HG03039 (cell line): ENCODE data around the gene CEP131.

Experiments used
- ATAC-seq: cut with Tn5 transposase; IDR thresholded peaks from one replicate; pipeline ENCODE4 v1.9.1; 2021; ENCODE audit warnings: mild to moderate bottlenecking, moderate library complexity; ENCODE audit not compliant: unreplicated experiment

Gene CEP131

DNA sequence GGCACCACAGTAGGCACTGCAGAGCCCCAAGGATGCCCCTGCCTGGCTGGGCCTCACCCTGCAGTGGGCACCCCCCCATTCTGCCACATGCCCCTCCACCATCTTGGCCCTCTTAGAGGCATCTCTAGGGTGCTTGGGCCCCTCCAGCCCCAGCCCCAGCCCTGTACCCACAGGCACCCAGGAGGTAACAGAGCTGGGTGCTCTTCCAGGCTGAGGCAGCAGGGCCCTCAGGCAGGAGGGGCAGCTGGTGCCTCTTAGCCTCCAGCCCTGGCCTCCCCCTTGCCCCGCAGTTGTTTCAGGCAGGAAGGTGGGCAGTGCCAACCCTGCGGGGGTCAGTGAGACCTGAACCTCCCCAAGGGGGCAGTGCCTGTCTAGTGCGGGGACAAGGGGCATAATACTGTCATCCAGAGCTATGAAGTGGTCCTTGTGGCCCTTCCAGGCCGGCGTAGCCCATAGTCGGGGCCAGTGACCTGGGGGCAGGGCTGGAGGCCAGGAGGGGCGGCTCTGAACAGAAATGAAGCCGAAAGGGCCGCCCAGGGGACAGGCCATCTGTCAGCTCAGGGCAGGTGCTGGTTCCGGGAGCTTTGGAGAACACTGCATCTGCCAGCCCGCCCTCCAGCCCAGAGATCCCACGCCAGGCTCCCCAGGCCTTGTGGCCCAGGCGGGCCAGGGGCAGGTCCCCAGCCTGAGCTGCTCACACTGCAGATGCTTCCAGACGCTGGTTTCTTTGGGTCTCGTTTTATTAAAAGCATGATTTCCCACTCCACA is 51.9 kb downstream of the CEP131 start:
- ATAC-seq = no peak

DNA sequence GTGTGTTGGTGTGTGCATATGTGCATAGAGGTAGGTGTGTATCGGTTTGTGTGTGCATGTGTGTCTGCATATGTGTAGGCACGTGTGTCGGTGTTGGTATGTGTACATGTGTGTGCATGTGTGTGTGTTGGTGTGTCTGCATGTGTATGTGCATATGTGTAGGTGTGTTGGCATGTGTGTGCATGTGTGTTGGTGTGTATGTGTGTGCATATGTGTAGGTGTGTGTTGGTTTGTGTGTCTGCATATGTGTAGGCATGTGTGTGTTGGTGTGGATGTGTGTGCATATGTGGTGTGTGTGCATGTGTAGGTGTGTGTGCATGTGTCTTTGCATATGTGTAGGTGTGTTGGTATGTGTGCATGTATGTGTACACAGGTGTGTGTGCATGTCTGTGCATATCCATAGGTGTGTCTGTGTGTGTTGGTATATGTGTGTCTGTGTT is 52.9 kb downstream of the CEP131 start:
- ATAC-seq = no peak

DNA sequence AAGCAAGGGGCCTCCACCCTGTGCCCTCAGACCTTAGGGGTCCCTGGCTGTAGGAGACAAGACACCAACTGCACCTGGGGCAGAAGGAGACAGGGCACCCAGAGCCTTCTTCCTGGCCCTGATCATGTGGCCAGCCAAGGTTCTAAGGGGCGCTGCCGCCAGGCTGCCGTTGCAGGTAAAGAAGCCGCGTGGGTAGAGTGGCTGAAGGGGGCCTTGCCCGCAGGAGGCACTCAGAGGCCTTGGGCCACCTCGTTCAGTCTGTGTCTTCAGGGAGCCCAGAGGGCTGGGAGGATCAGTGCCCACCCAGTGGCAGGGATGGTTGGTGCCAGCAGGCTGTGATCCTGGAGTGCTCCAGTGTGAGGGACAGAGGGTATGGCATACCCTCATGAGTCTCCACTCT is 55.1 kb downstream of the CEP131 start:
- ATAC-seq = no peak

DNA sequence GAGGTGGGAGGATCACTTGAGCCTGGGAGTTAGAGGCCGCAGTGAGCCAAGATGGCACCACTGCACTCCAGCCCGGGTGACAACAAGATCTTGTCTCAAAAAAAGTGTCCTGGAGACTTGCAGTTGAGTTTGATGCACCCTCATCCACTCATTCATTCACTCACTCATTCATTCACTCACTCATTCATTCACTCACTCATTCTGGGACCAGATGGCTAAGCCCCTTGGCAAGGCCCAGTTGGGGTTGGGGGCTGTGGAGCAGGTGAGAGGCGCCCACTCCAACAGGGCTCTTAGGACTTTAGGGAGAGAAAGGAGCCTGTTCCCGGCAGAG is 55.6 kb downstream of the CEP131 start:
- ATAC-seq = no peak

DNA sequence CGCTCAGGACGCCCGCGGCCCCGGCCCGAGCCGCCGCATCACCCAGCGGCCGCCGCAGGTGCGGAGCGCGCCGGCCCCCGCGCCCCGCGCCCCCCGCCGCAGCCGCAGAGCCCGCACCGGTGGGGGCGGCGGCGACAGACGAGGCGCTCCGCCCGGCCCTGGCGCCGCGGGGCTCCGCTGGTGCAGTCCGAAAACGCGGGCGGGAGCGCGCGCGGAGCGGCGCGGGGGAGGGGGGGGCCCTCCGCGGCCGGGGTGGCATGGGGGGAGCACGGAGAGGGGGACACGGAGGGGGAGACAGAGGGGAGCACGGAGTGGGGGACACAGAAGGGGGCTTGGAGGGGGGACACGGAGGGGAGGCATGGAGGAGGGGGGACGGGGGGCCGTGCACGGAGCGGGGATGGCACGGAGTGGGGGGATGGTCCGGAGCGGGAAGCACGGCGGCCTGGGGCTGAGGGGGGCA is 56.7 kb downstream of the CEP131 start, which contains the start of gene AATK:
Gene AATK (minus strand): TSS at position 189 of the 460 bp plus-strand sequence. CDS start 229 bp downstream, outside the sequence.
- ATAC-seq = no peak

DNA sequence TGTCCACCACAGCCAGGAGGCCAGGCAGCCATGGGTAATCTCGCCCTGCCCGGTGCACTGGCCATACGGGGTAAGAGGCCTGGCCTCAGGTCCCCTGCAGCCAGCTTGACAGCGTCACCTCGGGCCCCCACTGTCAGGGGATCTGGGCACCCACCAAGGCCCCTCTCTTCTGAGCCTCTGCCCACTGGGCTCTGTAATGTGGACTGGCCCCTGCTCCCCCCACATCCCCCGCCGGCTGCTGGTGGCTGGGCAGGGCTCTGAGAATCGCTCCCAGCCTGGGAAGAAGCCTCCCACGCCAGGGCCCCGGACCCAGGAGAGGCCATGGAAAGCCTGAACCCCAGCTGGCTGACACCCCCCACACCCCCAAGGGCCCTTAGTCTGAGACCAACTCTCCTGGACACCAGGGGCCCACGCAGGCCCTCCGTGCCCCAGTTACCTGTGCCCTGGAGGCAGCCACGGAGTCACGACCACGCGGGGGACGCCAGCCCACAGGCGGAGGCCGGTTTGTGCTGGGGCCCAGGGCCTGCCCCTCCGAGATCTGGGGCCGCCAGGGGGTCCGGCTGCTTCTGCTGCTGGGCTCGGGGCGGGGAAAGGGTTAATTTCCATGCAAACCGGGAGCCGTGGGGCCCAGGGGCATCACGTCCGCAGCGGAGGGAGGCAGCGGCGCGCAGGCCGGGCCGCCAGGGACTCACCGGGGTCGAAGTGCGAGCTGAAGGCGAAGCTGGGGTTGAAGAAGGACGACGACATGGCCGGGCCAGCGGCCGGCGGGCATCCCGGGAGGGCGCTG is 57.3 kb downstream of the CEP131 start, which contains the start of gene PVALEF:
Gene PVALEF (plus strand): TSS at position 262 of the 787 bp plus-strand sequence. CDS start 15,720 bp downstream, outside the sequence.
- ATAC-seq = no peak

DNA sequence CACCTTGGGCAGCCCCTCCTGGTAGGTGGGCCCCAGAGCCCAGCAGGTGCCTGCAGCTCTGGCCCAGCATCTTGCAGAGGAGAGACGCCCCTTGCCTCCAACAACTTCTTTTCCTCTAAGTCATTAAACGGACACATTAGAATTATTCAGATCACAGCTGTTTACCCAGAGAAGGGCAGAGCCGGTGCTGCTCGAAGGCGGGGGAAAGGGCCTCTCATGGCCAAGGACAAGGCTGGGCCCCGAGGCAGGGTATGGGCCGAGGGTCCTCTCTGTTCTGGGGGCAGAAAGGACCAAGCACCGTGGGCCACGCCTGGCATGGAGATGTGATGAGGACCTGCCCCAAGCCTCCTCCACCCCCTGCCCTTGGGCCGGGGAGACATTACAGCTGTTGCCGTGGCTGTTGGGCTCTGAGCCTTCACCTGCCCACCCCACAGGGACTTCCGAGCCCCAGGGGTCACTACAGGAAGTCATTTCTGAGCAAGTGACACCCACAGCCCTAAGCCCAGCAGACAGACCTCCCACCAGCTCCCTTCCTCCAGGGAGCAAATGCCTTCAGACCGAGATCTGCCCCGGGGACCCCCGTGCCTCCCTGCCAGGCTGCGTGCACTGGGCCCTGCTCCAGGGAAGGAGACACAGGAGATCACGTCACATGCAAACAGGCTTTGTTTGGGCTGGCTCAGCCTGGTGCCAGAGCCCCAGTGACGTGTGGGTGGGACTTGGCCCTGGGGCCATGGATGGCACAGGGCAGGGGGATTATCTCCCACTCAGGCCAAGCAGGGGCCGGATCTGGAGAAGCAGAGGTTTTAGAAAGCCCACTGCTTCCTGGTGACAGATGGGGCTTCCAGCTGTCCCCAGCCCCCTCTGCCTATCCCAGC is 58.2 kb downstream of the CEP131 start:
- ATAC-seq = no peak

DNA sequence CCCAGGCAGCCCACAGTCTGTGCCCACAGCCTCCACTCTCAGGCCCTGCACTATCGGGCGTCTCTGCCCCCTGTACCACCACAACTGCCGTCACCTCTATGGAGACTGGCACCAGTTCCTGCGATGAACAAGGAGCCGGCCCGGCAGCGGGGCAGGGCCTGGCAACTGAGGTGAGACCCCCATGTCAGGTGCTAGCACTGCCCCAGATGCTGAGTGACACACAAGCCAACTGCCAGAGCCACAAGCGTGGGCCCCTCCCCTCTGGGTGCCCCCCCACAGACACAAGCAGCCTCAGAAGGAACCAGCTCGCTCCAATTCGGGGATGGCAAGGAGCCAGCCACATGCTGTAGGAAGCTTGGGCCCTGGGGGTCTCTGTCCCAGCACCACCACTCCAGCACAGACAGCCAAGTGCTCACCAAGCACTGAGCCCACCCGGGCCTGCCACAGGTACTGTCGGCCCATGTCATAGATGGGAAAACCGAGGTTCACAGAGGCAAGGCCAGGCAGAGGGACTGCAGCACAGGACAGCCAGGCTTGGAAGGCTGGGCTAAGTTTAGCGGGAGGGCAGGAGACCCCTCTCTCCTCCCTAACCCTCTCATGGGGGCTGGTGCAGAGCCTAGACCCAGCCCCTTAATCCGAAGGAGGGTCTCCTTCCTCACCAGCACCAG is 58.9 kb downstream of the CEP131 start:
- no peak for ATAC-seq

DNA sequence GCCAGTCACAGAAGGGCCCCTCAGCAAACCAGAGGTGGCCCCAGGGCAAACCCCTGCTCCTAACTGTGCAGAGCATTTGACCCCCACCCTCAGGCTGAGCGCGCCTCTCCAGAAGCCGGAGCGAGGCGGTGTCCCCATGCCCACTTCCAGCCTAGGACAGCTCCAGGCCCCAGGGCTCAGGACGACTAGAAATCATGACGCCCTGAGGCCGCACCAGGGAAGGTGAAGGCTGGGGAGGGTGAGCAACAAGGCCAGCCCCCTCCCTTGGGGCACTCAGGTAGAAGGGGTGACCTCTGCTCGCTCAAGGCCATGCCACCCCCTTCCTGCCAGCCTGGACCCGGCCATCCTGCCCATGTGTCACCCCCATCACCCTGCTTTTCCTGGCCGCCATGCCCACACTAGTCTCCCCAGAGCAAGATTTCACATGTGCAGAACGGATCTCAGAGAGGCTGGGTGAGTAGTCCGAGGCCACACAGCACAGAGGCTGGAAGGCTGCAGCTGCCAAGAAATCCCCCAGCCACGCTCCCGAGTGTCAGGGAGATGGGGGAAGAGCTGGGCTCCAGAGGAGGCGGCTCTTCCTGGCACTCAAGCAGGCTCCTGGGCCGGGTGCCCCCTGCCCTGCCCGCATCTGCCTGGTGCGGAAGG is 59.6 kb downstream of the CEP131 start:
- no peak for ATAC-seq

DNA sequence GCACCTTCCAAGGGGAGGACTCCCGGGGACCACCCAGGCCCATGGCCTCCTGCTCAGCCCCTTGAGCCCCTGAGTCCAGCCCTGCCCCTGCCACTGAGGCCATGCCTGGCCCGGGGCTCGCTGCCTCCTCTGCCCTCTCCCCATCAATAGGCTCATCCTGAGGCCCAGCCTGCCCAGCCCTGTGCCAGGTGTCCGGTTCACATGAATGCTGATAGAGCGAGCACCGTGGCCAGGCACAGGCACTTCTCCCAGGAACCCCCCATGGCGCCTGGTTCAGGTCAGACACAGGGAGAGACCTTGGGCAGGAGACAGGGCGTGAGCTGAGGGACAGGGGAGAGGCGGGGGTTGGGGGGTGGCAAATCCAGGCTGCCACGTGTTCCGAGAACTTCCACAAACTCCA is 60.3 kb downstream of the CEP131 start:
- ATAC-seq = no peak

DNA sequence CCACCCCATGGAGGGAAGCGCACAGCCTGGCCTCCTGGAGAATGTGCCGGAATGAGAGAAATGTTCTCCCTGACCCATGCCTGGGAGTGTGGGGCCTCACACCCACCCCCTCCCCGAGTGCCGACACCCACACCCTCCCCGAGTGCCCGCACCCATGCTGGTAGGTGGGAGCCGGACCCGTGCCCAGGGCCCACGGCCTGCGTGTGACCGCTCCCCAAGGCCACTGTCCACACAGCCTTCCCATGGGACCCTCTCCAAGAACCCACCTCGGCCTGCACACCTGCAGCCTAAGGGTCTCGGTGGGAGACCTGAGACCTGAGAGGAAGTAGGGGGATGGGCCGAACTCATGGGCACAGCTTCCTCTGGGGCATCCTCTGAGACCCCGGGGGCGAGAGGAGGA is 60.8 kb downstream of the CEP131 start:
- no peak for ATAC-seq

DNA sequence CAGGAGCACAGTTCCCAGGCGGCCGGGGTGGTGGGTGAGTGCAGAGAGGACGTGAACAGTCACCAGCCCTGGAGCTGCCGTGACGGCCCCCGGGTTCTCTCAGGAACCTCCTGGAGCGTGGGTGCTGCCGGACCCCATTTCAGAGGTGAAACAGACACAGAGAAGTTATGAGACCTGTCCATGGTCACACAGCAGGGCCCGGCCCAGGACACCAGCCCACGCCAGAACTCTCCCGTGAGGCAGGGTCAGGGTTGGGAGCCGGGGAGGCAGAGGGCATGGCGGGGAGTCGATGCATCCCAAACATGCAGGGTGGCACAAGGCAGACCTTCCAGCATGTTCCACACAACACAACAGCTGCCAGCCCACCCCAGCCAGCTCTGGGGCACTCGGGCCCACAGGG is 61.2 kb downstream of the CEP131 start:
- ATAC-seq = no peak

DNA sequence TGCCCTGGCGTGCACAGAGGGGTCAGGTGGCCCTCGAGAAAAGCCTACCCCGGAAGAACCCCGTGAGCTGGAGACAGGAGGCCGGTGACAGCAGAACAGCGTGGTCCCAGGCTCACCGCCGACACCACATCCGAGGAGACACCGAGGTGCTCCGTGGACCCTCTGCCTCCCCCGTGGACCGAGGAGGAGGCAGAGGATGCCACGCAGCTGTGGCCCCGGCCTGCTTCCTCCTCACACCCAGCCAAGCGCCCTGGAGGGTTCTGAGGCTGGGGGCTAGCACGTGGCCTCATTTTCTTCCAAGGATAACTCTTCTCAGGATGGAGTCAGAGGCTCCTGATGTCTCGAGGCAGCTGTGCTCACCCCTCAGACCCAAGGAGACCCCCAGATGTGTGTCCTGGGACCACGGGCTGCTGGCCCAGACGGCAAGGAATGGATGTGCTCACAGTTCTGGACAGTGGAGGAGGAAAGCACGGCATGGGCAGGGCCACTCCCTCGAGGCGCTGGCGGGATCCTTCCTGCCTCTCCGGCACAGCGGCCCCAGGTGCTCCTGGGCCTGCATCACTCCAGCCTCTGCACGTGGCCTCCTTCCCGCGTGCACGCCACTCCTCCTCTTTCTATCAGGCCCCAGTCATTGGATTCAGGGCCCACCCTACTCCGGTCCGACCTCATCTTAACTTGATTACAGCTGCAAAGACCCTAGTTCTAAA is 61.9 kb downstream of the CEP131 start:
- ATAC-seq = no peak

DNA sequence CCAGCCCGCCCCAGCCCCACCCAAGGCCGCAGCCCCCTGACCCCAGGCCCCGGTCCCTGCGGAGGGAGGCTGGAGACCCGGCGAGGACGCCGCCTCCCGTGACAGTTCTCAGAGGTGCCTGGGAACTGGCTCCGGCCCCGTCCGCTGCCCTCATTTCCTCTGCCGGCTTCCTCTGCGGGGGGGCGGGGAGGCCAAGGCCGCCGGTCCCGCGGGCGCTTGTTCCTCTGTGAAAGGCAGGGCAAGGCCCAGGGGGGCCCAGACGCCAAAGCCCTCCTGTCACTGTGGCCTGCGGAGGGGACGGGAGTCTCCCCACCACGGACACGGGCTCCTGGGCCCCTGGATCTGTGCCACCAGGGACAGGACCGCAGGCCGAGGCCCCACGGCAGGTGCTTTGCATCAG is 62.5 kb downstream of the CEP131 start:
- ATAC-seq = no peak

DNA sequence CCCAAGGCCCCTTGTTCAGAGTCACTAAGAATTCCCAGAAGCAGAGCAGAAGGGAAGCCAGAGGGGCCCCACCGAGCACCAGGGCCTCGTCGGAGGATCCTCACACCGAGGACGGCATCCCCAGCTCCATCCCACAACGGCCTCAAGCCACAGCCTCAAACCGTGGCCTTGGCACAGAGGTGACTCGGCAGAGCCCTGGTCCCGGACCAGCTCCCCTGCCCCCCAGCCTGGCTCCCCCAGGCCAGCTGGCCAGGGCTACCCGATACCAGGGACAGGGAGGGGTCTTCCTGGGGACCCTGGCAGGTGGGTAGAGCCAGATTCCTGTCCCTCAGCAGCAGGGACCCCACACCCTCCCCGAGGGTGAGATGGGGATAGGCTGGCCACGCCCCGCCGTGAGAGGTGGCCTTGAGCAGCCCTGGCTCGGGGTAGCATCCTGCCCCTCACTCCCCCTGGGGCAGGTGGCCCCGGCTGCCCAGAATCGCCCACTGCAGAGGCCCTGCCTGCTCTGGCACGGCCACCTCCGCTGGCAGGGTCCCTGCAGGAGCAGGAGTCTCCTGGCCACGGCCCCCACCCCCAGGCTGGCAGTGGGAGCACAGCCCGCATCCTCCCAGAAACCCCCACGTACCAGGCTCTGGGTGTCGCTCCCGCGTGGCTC is 63.0 kb downstream of the CEP131 start:
- no peak for ATAC-seq

DNA sequence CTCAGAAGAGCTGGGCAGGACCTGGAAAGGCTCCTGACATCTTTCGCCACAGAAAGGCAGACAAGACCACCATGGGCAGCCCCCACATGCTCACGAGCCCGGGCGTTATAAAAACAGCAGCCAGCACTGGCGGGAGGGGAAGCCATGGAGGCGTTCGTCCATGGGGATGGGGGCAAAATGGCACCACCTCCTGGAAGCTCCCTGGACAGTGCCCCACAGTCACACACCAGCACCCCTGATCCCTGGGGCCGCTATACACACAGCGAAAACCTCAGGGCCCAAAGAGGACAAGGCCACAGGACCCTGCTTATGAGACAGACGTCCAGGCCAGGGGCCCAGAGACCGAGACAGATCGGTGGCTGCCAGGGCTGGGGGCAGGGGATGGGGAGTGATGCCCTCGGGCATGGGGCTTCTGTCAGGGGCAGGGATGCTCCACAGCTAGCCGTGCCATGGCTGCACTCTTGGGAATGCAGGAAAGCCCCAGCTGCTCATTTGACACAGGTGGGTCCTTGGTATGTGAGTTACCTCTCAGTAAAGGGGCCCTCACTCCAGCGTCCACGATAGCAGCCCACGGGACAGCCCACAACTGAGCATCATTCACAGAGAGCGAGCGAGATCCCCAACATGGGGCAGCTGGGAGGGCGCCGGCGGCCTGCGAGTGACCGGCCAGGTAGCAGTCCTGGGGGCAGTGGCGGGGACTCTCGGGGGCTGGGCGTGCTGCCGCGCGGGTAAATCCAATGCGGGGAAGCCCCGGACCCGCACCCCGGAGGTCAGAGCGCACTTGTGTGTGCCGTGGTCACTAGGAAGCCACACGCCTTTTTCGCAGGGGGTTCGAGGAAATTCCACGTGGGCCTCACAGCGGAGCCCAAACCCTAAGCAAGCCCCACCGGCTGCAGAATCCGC is 63.8 kb downstream of the CEP131 start:
- ATAC-seq = no peak

DNA sequence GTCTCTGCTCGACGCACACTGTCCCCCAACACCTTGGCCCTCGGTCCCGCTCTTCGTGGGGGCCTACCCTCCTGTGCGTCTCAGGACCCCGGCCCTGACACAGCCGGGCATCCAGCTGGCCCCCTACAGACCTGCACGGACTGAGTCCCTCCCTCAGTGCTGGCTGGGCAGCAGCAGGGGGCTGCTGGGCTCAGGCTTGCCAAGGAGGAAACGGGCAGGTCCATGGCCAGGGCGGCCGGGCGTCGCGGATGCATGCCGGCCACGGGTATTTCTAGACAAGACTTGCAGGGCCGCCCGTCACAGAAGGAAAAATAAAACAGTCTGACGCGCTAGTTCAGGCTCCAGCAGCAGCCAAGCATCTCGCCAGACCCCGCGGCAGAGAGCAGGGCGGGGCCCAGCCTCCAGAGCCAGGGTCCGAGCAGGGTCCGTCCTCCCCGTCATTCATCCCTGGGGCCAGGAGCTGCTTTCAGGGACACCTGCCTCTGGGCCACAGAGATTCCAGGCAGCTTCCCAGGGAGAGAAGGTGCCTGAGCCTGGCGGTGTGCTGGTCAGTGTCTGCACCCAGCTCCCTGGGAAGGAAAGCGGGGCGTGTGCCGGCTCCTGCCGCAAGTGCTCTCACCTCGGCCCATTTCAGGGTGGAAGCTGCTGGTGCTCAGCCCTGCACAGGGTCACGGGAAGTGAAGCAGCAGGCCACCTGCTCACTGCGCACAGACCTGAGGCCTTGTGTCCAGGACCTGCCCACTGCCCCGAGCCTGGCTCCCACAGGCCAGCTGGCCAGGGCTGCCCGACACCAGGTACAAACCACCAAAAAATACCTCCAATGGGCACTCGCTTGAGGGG is 64.7 kb downstream of the CEP131 start:
- ATAC-seq = no peak
